ENCODE measurements around the gene HBEGF. TPM values are rescaled to one million over a fixed set of nuclear protein-coding genes. Genes with fewer than 3 reads are reported as not detected.

Gene HBEGF
- total RNA-seq, 1 experiment from 2014 or later, result 7.1 TPM

DNA sequence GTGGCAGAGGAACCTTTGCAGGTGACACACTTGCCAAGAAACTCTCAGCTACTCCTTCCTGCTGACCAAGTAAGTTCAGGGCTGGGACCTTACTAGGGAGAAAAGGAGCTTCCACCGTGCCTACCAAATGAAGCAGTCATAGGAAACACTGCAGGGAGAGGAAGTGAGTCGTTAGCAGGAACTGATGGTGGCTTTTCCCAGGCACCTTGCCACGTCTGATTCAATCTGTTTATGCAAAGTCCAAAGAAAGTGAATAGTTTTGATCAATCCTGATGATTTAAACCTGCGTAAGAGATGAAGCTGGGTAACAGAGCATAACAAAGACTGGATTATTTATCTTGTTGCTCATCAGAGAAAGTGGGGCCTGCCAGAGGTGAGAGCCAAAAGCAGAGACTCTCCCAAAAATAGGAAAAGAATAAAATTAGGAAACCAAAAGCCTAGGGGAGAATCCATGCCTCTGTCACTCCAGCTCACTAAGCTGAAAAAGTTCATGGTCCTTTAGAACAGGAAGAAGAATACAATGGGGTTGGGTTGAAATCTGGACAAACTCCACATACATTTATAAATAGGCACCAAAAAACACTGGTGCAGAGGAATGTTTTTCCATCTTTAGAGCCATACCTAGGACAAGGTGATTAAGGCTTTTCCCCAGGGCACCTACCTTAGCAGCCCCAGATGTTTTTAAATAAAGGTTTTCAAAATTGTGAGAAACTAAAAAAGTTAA lies 34.2 kb downstream of the HBEGF start:
- no peaks in the 10 kb centered on the region for H3K9me3 ChIP-seq (replicated peaks)
- H3K36me3 ChIP-seq, result no peaks in the 10 kb centered on the region
- no peak overlapping the region for H3K4me3 ChIP-seq
- H3K27ac ChIP-seq, result no peak overlapping the region
- H3K4me1 ChIP-seq, result 0 out of 2 replicates have a peak, but pooled peaks cover 2% of the 10 kb centered on the region
- H3K27me3 ChIP-seq, result no peaks in the 10 kb centered on the region
- no peak for DNase-seq

DNA sequence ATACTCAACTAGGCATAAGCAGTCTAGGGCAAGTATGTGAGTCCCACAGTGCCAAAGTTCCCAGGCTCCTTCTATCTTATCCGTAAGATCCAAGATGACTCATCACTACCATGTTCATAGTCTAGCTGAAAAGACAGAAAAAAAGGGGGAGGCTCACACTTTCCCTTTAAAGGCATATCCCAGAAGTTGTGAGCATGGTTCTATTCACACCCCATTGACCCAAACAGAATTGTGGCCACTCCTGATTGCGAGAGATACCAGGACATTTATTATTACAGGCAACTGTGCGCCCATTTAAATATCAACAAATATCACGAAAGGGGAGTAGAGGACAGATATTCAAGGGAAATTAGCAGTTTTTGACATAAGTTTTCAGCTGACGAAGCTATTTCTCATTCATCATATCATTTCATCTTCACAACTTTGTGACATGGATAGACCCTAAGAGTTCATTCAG lies 35.4 kb downstream of the HBEGF start:
- Histone ChIP-seq H3K4me1 (0 out of 2 replicates have a peak, but pooled peaks cover 2% of the 10 kb centered on the region), H3K4me3 (no peak overlapping the region), H3K27ac (no peak overlapping the region), H3K36me3 (no peaks in the 10 kb centered on the region), H3K9me3 (replicated peaks) (no peaks in the 10 kb centered on the region), H3K27me3 (no peaks in the 10 kb centered on the region)
- peak in 1 of 2 experiments; percentile 22 for DNase-seq

DNA sequence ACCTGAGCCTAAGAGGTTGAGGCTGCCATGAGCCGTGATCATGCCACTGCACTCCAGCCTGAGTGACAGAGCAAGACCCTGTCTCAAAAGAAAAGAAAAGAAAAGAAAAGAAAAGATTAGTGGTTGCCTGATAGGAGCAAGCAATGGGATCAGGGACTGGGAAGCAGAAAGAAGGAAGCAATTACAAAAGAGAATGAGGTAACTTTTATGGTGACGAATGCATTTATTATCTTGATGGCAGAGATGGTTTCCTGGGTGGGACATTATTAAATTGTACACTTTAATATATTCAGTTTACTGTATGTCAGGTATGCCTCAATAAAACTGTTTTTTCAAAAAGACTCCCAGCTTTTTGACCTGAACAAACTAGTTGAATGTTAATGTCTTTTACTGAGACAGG lies 36.0 kb downstream of the HBEGF start:
- H3K36me3 ChIP-seq, result no peaks in the 10 kb centered on the region
- no peak for DNase-seq
- no peak overlapping the region for H3K27ac ChIP-seq
- 0 out of 2 replicates have a peak, but pooled peaks cover 2% of the 10 kb centered on the region for H3K4me1 ChIP-seq
- H3K27me3 ChIP-seq, result no peaks in the 10 kb centered on the region
- H3K4me3 ChIP-seq, result no peak overlapping the region
- H3K9me3 ChIP-seq (replicated peaks), result no peaks in the 10 kb centered on the region

DNA sequence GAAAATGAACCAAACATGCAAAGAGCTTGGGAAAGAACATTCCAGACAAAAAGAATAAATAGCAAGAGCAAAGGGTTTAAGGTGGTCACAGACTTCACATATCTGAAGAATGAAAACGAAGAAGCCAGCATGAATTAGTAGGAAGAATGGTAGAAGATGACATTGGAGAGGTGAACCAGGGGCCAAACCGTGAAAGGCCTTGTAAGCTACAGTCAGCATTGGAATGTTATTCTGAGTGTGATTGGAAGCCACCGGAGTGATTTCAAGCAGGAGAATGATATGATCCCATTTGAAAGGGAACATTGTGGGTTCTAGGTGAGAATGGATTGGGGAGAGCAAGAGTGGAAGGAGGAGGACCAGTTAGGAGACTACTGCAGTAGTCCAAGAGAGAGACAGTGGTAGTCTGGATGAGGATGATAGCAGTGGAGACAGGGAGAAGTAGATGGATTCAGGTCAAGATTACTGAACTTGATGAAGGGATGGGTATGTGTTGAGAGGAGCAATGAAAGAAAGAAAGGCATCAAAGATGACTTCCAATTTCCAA lies 36.6 kb downstream of the HBEGF start:
- 0 out of 2 replicates have a peak, but pooled peaks cover 2% of the 10 kb centered on the region for H3K4me1 ChIP-seq
- H3K4me3 ChIP-seq, result no peak overlapping the region
- no peak overlapping the region for H3K27ac ChIP-seq
- no peak for DNase-seq
- no peaks in the 10 kb centered on the region for H3K27me3 ChIP-seq
- H3K36me3 ChIP-seq, result no peaks in the 10 kb centered on the region
- no peaks in the 10 kb centered on the region for H3K9me3 ChIP-seq (replicated peaks)

DNA sequence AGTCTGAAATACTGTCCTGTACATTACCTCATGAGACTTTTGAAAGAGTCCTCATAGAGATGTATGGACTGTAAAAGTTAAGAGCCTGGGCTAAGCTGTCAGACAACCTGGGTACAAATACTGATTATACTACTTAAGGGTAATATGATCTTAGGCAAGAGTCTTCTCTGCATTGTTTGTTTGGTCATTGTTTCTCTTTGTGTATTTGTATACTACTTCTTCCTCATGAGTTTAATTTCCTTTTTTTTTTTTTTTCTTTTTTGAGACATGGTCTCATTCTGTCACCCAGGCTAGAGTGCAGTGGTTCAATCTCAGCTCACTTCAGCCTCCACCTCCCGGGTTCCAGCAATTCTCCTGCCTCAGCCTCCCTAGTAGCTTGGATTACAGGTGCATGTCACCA lies 40.9 kb downstream of the HBEGF start:
- peaks cover 4% of the 10 kb centered on the region; the same call in 1 of the 2 replicates for H3K4me1 ChIP-seq
- no peaks in the 10 kb centered on the region for H3K9me3 ChIP-seq (replicated peaks)
- H3K27me3 ChIP-seq, result no peaks in the 10 kb centered on the region
- DNase-seq, result no peak
- peaks cover 2% of the 10 kb centered on the region; the same call in 1 of the 2 replicates for H3K36me3 ChIP-seq
- no peak overlapping the region for H3K4me3 ChIP-seq
- no peak overlapping the region for H3K27ac ChIP-seq

DNA sequence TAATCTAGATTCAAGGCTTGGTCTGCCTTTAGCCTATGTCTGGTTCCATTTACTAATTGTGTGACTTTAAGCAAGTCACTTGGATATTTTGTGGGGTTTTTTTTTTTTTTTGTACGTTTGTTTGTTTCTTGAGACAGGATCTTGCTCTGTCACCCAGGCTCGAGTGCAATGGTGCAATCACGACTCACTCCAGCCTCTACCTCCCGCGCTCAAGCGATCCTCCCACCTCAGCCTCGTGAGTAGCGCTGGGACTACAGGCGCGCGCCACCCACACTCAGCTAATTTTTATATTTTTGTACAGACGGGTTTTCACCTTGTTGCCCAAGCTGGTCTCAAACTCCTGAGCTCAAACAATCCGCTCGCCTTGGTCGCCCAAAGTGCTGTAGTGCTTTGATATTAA lies 42.4 kb downstream of the HBEGF start:
- Histone ChIP-seq H3K4me1 (peaks cover 4% of the 10 kb centered on the region; the same call in 1 of the 2 replicates), H3K27ac (no peak overlapping the region), H3K27me3 (no peaks in the 10 kb centered on the region), H3K4me3 (no peak overlapping the region), H3K36me3 (peaks cover 8% of the 10 kb centered on the region), H3K9me3 (replicated peaks) (no peaks in the 10 kb centered on the region)
- DNase-seq, result no peak

DNA sequence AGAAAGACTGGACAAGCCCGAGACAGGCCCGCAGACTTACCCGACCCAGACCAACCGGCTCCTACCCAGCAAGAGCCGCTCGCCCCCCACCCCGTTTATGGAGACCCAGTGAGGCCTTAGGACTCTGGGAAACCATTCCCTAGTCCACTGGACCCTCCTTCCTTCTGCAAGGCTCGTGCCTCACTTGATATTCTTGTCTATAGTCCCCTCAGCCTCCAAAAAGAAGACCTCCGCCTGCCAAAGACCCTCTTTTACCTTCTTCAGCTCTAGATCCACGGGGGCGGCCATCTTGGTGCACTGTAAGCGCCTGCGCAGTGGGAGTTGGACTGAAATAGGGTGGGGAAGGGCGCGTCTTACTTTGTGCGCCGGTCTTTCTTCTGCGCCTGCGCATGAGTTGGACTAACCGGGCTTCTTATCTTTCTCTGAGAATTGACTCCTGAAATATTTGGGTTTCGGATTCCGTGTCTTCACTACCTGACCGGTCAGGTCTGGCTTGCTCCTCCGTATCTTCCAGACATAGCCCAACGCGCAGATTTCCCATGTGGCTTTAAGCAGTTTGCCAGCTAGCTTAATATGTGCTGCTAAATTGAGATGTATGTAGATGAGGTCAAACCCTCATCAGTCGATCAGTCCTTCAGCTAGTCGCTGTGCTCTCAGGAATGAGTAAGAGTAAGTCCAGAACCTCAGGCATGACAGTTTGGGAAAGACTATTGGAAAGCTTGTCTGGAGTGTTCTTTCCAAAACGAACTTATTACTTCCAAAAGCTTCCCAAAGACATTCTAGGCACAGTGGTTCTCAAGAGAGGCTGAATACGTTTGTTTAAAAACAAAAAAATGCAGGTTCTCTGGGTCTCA lies 43.4 kb downstream of the HBEGF start, which contains the start of gene PFDN1:
Gene PFDN1, minus strand, starts transcription at position 316 of the 854 bp plus-strand sequence. Its CDS starts 28 bp downstream, at position 288.
- peak within 1 kb of the TSS; percentile 75 for H3K4me3 ChIP-seq
- H3K27me3 ChIP-seq, result no peaks in the 10 kb centered on the region
- H3K36me3 ChIP-seq, result peaks cover 11% of the 10 kb centered on the region
- DNase-seq, result peak; percentile 95 to 98
- peak within 1 kb of the TSS; percentile 60 for H3K27ac ChIP-seq
- H3K9me3 ChIP-seq (replicated peaks), result no peaks in the 10 kb centered on the region
- peaks cover 4% of the 10 kb centered on the region; the same call in 1 of the 2 replicates for H3K4me1 ChIP-seq

DNA sequence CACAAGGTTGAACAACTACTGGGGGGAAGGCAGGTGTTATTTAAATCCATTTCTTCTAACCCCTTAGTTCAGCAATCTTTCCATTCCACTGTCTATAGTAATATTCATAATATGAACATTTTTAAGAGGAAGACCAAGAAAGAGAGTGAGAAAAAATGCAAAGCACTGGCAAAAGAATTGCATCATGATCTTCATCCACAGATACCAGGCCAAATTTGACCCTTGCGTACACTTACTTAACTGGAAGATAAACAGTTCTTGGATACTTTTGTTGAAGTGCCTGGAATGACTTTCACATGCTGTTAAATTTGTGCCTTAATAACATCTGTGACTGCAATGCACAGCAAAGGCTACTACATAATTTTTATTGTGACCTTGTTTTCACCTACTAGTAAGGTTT lies 45.3 kb downstream of the HBEGF start:
- DNase-seq, result no peak
- peaks cover 4% of the 10 kb centered on the region; the same call in 1 of the 2 replicates for H3K4me1 ChIP-seq
- no peak overlapping the region for H3K4me3 ChIP-seq
- no peaks in the 10 kb centered on the region for H3K9me3 ChIP-seq (replicated peaks)
- no peaks in the 10 kb centered on the region for H3K27me3 ChIP-seq
- H3K36me3 ChIP-seq, result peaks cover 18% of the 10 kb centered on the region
- H3K27ac ChIP-seq, result no peak overlapping the region

DNA sequence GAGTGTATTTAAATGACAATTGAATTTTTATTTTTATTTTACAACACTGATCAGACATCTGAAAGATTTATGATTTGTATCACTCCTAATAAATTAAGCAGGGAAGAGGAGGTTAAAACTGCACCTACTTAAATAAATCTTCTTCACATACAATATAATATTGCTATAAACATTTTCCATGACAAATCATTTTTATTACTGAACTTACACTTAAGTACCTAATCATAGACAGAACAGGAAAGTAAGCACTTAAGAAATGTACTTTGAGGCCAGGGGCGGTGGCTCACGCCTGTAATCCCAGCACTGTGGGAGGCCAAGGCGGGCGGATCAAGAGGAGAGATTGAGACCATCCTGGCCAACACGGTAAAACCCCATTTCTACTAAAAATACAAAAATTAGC lies 47.3 kb downstream of the HBEGF start:
- H3K36me3 ChIP-seq, result peaks cover 18% of the 10 kb centered on the region
- peaks cover 17% of the 10 kb centered on the region for H3K4me1 ChIP-seq
- no peak overlapping the region for H3K27ac ChIP-seq
- no peak overlapping the region for H3K4me3 ChIP-seq
- H3K9me3 ChIP-seq (replicated peaks), result no peaks in the 10 kb centered on the region
- DNase-seq, result no peak
- no peaks in the 10 kb centered on the region for H3K27me3 ChIP-seq

DNA sequence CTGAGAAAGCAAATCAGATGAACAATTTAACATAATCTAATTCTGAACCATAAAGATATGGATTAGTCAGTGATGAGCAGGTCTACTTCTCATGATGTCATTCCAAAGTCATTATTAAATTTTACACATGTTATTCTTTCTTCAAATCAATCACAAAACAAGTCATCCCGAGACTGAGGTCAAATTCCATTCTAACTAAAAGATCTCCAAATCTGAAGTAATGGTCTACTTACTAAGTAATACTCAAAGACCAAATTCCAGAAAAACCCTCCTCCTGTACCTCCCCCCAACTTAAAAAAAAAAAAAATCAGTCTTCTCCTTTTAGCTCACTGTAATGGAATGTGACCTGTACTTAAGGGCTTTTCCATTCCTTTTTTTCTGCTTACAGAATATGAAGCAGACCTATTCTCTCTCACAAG lies 48.2 kb downstream of the HBEGF start:
- no peak for DNase-seq
- peaks cover 18% of the 10 kb centered on the region for H3K36me3 ChIP-seq
- H3K27me3 ChIP-seq, result no peaks in the 10 kb centered on the region
- H3K4me1 ChIP-seq, result peaks cover 17% of the 10 kb centered on the region
- no peak overlapping the region for H3K4me3 ChIP-seq
- no peaks in the 10 kb centered on the region for H3K9me3 ChIP-seq (replicated peaks)
- no peak overlapping the region for H3K27ac ChIP-seq

DNA sequence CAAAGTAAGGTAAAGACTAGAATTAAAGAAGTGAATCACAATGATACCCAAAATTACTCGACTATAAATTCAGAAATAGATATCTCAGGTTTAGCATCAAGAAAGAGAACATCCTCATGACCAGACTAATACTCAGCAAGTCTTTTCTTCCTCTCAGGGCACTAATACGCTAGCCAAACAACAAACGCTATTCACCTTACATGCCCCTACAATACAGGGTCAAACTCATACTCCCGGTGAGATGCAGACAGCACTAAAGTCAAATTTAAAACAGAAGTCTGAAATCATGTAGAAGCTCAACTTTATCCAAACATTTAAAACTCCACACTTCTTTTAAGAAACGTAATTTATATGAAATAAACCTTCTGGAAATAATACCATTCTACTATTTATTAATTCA lies 49.1 kb downstream of the HBEGF start:
- H3K9me3 ChIP-seq (replicated peaks), result no peaks in the 10 kb centered on the region
- peaks cover 17% of the 10 kb centered on the region for H3K4me1 ChIP-seq
- no peak for DNase-seq
- H3K27me3 ChIP-seq, result no peaks in the 10 kb centered on the region
- peaks cover 21% of the 10 kb centered on the region for H3K36me3 ChIP-seq
- no peak overlapping the region for H3K27ac ChIP-seq
- H3K4me3 ChIP-seq, result no peak overlapping the region

DNA sequence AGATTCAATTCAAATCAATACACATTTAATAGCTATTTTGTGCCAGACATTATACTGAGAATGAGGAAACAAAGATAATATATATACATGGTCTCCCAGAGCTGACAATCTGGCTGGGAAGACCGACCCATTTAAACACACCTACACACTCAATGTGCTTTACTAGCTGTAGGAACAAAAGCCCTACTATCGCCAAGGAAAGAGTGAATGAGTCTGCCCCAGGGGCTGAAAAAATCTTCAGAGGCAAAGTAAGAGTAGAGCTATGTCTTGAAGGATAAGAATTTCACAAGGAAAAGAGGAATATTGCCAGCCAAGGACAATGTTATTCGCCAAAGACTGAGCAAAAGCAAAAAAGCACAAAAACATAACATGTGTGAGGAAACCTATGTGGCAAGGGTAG lies 50.1 kb downstream of the HBEGF start:
- Histone ChIP-seq H3K36me3 (peaks cover 21% of the 10 kb centered on the region), H3K27me3 (no peaks in the 10 kb centered on the region), H3K9me3 (replicated peaks) (no peaks in the 10 kb centered on the region), H3K4me3 (no peak overlapping the region), H3K4me1 (peaks cover 13% of the 10 kb centered on the region), H3K27ac (no peak overlapping the region)
- no peak for DNase-seq

DNA sequence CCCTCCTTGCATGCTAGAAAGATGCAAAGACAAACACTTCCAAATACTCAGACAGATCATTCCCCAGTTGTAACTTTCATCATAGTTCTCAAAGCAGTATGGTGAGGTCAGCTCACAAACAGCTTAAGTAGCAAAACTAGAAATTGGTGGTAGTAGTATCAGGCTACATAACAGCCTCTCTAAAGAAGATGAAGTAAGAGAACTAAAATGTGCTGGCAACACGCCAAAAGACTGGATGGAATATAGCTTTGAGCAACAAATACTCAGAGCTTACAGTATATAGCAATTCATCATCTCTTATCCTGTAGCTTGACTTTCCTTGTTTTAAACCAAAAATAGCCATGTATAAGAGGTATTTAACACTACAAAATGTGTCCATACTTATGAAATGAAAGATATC lies 51.0 kb downstream of the HBEGF start:
- no peak overlapping the region for H3K4me3 ChIP-seq
- H3K36me3 ChIP-seq, result peaks cover 18% of the 10 kb centered on the region
- H3K4me1 ChIP-seq, result peaks cover 13% of the 10 kb centered on the region
- no peak overlapping the region for H3K27ac ChIP-seq
- H3K9me3 ChIP-seq (replicated peaks), result no peaks in the 10 kb centered on the region
- H3K27me3 ChIP-seq, result no peaks in the 10 kb centered on the region
- DNase-seq, result peak; percentile 81 to 86

DNA sequence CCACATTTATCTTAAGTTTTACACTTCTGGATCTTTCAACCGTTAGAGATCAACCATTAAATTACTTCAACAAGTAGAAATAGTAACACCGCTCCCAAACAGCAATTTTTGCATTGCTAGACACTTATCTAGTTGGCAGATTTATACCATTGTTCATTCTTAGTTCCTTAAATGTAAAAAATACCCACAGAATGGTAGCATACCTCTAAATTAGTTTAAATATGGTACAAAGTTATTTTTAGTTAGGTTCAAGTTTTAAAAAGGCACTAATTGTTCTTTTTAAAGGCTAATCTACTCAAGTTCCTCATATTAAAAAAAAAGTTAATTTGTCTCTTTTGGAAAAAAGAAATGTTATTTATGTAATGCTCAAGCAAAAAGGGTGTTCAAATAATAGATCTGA lies 51.6 kb downstream of the HBEGF start:
- peaks cover 16% of the 10 kb centered on the region for H3K36me3 ChIP-seq
- H3K27ac ChIP-seq, result no peak overlapping the region
- H3K4me1 ChIP-seq, result peaks cover 13% of the 10 kb centered on the region
- H3K27me3 ChIP-seq, result no peaks in the 10 kb centered on the region
- H3K4me3 ChIP-seq, result no peak overlapping the region
- no peak for DNase-seq
- no peaks in the 10 kb centered on the region for H3K9me3 ChIP-seq (replicated peaks)

DNA sequence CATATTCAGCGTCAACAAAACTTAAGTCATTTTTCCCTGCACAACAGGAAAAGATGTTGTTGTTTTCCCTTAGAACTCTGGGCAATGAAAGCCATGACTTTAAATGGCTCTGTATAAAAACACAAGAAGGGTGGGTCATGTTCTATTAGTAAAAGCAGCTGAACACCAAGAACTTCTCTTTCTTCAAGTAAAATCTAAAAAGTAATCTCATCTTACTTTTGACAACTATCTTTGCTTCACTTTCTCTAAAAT lies 52.6 kb downstream of the HBEGF start:
- H3K36me3 ChIP-seq, result peaks cover 12% of the 10 kb centered on the region
- no peak overlapping the region for H3K4me3 ChIP-seq
- DNase-seq, result no peak
- H3K9me3 ChIP-seq (replicated peaks), result no peaks in the 10 kb centered on the region
- H3K27ac ChIP-seq, result no peak overlapping the region
- H3K27me3 ChIP-seq, result no peaks in the 10 kb centered on the region
- peaks cover 13% of the 10 kb centered on the region for H3K4me1 ChIP-seq
